Stimulated activated CD4-positive, alpha-beta T cell treated with anti-CD3 and anti-CD28 coated beads, Interleukin-4, amount 100 ng/mL, for 1 hour (primary cell): ENCODE measurements around the gene UBL4A.
A peak's percentile ranks its signal among the peaks of the same experiment; 100 is the strongest.

Experiments used
- DNase-seq: peaks from one replicate; pipeline ENCODE4 v3.0.0-alpha.2; 2020

Gene UBL4A

GRCh38 chrX:154460326-154460725 lies 26.1 kb downstream of the UBL4A start:
- no peak for DNase-seq

DNA sequence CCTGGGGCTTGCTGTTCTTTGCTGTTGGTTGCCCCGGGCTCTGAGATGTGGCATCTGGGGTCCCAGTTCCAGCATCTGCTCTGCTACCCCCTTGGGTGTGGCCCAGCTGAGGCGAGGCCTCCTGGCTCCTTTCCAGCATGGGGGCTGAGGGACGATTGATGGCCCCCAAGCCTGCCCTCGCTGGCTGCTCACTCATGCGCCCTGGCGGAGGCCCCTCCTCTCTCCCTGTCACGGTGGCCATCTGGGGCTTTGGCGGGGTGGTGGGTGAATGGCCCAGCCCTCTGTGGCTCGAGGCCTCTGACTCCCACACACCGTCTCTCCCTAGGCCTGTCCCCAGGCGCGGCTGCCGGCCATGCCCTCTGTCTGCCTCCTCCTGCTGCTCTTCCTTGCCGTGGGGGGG lies 26.6 kb downstream of the UBL4A start:
- DNase-seq, result no peak

DNA sequence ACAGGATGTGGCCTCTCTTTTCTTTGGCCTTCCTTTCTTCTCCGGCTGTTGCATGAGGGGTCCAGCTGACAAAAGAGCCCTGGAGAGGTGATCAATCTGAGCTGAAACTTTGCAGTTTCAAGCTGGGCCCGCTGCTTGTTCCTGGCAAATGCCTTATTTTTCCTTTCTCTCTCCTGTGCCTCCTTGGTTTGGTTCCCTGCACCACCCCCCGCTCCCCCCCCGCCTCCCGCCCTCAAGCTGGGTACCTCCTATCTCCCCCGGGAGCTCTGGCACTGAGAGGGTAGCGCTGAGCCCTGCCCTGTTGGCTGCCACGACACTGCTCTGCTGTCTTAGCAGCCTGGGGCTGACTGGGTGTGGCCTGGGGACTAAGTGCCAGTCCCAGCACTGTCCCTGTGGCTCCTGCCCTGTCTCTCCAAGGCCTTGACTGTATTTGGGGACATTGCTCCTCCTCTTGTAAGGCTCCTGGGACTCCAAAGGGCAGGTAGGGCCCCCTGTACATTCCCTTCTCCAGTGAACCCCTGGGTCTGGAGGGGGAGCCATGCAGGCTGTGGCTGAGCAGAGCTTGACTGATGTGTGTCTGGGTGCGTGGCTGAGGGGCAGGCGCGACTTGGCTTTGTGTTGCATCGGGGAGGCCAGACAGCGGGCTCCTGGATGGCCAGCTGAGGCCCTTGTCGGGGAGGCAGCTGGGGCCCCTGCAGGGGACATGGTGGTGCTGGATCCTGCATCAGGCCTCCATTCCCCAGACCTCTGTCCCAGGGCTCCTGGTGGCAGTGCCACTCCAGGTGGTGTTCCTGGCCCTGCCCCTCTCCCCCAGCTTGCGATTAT lies 27.2 kb downstream of the UBL4A start:
- DNase-seq, result no peak

DNA sequence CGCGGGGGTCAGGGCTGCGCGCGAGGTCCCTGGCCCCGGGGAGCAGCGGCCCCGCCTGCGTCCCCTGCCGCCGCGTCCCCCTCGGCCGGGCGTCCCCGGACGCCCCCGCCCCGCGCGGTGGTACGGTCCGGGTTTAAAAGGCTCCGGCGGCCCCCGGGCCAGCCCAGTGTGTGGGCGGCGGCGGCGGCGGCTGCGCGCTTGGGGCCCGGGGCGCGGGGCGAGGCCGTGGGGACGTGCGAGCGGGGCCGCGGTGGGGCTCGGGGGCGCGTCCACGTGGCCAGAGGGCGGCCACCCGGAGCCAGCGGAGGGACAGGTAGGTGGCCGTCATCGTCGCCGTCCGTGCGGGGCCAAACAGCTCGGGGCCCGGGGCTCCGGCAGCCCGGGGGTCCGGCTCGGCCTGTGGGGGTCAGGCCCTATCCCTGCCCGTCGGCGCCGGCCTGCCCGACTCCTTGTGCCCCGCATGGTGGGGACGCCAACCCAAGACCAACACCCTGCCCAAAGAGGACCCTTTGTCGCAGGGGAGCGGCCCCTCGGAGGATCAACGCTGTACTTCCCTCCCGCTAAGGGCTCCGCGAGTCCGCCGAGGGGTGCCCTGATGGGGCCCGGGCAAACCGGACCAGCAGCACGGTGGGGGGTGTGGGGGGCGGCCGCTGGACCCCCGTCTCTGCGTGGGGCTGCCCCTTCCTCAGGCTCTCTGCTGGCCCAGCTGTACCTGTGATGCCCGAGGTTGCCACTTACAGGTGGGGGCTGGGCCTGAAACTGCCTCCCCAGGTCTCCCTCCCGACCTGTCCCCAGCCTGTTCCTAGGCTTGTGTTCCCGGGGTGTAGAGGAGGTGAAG lies 28.1 kb downstream of the UBL4A start, which contains the start of gene PLXNA3:
TSS of gene PLXNA3 (plus strand) at position 166 of the 838 bp plus-strand sequence. CDS start 1,903 bp downstream, outside the sequence.
- DNase-seq, result peak; percentile 67

- peak; percentile 42 for DNase-seq
Measured at GRCh38 chrX:154457491-154458115, 28.8 kb downstream of the UBL4A start.

GRCh38 chrX:154452823-154453222 lies 33.6 kb downstream of the UBL4A start:
- DNase-seq, result no peak

- DNase-seq, result no peak
Measured at GRCh38 chrX:154450312-154450711, 36.1 kb downstream of the UBL4A start.

- DNase-seq, result no peak
Measured at GRCh38 chrX:154449618-154450017, 36.8 kb downstream of the UBL4A start.

- DNase-seq, result no peak
Measured at GRCh38 chrX:154448484-154448883, 37.9 kb downstream of the UBL4A start.

DNA sequence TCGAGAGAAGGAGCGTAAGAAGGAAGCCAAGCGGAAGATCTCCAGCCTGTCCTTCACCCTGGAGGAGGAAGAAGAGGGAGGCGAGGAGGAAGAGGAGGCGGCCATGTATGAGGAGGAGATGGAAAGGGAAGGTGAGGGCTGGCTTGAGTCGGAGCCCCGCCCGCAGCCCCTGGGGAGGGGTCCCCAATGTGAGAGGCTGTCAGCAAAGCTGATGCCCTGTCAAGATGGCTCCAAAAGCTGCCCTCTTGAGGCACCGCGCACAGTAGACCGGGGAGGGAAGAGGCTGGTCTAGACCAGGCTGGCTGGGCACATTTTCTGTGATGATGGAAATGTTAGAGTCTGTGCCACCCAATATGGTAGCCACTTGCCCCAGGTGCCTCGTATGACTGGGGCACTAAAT lies 40.0 kb downstream of the UBL4A start:
- no peak for DNase-seq

- no peak for DNase-seq
Measured at GRCh38 chrX:154445776-154446175, 40.6 kb downstream of the UBL4A start.

GRCh38 chrX:154444755-154445246 lies 41.6 kb downstream of the UBL4A start:
- DNase-seq, result no peak

DNA sequence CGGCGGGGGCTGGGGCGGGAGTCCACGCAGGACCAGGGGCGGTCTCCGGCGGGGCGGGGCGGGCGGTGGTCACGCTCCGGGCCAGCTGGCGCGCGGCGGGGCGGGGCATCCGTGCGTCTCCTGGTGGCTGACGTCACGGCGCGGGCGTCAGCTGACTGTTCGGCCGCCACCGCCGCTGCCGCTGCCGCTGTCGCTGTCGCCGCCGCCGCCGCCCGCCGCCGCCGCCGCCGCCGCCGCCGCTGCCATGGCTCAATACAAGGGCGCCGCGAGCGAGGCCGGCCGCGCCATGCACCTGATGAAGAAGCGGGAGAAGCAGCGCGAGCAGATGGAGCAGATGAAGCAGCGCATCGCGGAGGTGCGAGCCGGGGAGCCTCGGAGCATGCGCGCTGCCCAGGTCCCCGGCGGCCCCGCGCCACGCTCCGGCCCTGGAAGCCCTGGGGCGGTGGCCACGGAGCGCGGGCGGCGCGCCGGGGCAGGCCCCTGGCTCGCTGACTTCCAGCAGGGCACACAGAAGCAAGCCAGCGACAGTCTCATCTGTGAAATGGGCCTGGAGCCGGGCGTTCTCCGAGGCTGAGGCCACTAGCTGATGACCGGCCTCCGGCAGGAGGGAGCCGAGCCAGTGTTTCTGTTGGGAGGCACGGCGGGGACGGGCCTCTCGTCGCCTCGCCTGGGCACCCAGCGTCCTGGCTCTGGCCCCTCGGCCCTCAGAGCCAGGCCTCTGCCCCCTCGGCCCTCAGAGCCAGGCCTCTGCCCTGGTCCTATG lies 42.2 kb downstream of the UBL4A start, which contains the start of gene FAM50A:
TSS of gene FAM50A (plus strand) at position 150 of the 763 bp plus-strand sequence. CDS start at position 245, 95 bp downstream.
- peak; percentile 73 for DNase-seq

GRCh38 chrX:154443479-154443910 lies 42.9 kb downstream of the UBL4A start:
- no peak for DNase-seq

DNA sequence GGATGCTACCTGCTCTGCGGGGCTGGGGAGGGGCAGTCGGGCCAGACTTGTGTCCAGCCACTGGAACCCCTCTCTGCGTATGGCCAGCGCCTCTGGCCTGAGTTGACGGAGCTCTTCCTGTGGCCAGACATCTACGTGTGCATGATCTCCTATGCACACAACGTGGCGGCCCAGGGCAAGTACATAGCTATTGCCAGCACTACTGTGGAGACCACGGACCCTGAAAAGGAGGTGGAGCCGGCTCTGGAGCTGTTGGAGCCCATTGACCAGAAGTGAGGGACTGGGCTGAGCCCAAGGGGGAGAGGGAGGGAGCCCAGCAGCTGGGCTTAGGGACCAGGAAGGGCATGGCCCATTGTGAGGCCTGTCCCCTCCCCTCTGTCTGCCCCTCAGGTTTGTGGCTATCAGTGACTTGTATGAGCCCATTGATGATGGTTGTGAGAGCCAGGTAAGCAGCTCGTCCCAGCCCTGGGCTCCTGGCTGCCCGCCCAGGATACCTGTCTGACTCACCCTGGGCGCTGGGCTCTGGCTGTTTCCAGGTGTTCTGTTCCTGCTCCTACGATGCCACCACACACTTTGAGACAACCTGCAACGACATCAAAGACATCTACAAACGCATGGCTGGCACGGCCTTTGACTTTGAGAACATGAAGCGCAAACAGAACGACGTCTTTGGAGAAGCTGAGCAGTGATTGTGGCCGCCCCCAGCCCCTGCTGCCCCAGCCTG lies 44.3 kb downstream of the UBL4A start:
- no peak for DNase-seq

DNA sequence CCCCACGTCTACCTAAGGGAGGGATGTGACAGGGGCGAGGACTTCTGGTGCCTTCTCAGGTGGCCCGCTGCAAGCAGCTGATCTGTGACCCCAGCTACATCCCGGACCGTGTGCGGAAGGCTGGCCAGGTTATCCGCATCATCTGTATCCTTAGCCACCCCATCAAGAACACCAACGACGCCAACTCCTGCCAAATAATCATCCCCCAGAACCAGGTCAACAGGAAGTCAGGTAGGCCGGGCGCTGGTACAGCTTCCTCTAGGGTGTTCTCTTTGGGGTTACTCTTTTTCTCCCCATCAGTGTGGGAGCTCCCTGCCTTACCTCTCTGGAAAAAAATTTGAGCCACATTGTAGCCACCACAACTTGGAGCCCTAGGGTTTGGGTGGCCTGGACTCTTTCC lies 44.9 kb downstream of the UBL4A start:
- no peak for DNase-seq

GRCh38 chrX:154440623-154441357 lies 45.6 kb downstream of the UBL4A start:
- no peak for DNase-seq

- no peak for DNase-seq
Measured at GRCh38 chrX:154439841-154440240, 46.6 kb downstream of the UBL4A start.

DNA sequence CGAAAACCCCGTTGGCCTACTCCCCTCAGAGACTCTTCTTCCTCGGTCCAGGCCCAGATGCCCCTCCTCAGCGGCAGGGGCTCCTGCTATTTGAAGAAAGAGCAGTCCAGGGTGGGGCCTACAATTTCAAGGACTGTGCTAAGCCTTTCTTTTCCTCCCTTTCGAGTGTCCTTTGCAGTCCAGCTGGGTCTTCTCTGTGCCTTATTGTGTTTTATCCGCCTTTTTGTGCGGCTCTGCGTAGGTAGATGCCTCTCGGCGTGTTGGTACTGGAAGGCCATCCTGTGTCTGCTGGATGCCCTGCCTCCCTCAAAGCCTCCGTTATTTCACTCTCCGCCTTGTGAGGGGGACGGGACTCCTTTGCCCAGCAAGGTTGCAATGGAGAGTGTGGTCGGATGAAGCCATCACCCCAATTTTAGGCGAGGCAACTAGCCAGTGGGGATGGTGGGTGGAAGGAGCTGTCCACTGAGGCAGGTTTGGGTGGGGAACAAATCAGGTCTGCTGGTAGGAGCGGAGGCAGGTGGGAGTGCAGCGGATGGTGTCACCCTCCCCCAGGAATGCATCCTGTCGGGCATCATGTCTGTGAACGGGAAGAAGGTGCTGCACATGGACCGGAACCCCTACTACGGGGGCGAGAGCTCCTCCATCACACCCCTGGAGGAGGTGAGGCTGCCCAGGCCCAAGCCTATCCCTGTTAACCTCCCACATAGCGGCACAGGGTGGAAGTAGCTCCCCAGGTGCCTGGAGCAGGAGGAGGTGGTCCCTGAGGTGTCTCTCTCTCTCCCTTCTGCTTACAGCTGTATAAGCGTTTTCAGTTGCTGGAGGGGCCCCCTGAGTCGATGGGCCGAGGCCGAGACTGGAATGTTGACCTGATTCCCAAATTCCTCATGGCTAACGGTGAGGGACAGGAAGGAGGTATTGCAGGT lies 48.2 kb downstream of the UBL4A start:
- DNase-seq, result no peak
